ENCODE measurements around the gene COX14. TPM values are rescaled to one million over a fixed set of nuclear protein-coding genes. Genes with fewer than 3 reads are reported as not detected.

COX14 gene
- total RNA-seq, 1 donor from 2014 or later: 41.5 TPM

DNA sequence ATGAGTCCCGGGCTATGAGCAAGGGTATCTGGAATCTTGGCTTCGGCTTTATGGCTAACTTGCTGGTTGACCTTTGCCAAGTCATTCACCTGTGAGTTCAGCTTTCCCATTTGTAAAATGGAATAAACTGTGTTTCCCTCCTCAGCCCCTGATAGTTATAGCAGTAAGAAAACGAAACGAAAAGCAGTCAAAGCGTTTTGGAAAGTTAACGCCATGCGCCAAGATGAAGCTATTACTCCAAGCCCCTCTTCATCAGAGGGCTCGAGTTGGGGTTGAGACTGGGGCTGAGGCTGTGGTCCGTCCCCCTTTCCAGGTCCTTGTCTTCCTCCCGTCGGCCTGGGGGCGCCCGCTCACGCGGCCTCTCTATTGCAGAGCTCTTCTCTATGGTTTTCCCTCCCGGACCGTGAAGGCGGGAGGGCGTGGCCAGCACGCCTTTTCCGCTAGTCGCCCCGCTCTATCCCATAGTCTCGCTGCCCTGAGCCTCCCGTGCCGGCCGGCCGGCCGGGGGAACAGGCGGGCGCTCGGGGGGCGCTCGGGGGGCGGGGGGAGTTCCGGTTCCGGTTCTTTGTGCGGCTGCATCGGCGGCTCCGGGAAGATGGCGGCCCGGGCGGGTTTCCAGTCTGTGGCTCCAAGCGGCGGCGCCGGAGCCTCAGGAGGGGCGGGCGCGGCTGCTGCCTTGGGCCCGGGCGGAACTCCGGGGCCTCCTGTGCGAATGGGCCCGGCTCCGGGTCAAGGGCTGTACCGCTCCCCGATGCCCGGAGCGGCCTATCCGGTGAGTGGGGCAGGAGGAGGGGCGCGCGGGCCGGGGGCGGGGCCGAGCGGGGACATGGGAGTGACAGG, 27.0 kb upstream of the COX14 start, which contains the start of gene SMARCD1:
SMARCD1 (plus strand) TSS at position 568 of the 840 bp plus-strand sequence; CDS start at position 596, 28 bp downstream.
- peak; percentile 77 for DNase-seq (ENCODE audit: low read depth)

DNA sequence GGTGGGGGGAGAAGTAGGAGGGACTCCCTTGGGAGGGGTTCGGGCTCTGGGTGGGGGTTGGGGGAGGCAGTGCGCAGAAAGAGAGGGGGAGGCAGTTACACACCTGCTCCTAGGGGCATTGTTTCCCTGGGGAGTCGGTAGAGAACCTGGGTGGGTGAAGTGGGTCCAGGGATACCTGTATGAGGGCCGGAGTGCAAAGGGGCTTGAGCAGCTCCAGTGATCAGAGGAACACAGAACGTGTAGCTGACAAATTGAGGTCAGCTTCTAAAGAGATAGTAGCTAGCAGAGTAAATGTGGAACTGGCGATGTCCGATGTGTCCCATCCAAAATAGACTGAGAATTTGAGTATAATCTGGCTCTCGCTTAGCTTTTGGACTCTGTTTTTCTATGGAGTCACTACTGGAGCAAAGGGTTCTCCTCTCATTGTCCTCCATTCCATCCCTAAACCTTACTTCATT, 26.4 kb upstream of the COX14 start:
- no peak for DNase-seq (ENCODE audit: low read depth)

DNA sequence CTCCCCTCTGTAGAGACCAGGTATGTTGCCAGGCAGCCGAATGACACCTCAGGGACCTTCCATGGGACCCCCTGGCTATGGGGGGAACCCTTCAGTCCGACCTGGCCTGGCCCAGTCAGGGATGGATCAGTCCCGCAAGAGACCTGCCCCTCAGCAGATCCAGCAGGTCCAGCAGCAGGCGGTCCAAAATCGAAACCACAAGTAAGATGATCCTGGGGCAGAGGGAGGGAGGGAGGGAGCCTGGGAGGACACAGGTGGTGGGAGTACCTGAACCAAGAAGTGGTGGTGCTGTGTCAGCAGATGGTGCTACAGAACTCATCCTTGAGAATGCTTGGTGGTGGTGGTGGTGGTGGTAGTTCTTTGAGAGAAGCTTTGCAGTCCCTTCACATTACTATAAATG, 25.9 kb upstream of the COX14 start:
- DNase-seq (ENCODE audit: low read depth): no peak

DNA sequence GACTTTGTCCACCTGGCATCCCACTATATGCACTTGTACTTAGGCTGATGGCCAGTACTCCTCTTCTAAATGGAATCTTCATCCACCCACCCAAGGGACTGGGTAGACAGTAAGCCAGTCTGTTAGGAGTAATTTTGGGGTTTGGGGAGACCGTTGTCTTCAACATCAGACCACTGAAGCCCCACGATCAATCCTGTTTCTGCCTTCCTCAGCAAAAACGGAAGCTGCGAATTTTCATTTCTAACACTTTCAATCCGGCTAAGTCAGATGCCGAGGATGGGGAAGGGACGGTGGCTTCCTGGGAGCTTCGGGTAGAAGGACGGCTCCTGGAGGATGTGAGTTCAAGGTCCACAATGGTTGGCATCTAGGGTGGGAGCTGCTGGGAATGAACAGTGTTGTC, 24.9 kb upstream of the COX14 start:
- DNase-seq (ENCODE audit: low read depth): no peak

DNA sequence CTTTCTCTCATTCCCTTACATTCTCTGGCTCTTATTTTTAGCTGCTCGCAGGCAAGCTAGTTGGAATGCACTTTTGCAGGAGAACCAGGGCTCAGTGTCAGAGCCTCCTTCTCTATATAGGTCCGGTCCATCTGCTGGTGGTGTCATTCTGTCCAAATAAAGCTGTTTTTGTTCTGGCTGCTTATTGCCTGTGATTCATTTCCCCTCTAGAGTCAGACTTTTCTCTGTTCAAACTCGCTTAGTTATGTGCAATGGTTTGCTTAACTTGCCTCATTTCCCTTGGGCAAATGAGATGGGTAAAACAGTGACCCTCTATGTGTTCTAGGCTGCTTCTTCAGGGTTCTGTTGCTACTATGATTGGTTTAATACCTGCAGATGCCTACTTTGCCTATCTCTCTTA, 24.0 kb upstream of the COX14 start:
- DNase-seq (ENCODE audit: low read depth): no peak

DNA sequence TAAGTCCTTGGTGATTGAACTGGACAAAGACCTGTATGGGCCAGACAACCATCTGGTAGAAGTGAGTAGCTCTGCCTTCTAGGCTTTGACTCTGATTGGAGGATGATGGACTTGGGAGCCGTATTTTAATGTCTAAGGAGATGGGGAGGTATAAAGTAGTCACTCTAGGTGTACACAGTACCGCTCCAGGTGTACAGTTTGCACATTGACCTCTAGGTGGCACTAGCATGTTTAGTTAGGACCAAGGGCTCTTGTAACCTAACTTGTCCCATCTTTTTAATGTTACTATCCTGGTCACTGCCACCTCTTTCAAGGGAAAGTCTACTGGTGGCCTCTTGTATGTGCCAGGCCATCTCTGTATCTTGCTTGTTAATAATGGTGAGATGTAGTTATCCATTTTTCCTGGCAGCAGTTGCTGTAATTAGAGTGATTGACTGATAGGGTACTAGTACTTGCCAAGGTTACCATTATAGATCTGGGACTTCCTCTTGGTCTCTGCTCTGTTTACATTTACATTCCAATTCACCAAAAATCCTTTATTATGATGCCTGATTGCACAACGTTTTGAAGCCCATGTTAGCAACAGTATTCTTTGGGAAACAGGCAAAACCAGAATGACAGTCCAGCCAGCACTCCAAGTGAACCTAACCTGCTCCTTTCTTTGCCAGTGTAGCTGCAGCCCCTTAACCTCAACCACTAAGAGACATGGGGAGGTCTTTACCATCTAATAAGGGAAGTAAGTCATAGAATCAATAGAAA, 23.3 kb upstream of the COX14 start:
- peak; percentile 68 for DNase-seq (ENCODE audit: low read depth)

DNA sequence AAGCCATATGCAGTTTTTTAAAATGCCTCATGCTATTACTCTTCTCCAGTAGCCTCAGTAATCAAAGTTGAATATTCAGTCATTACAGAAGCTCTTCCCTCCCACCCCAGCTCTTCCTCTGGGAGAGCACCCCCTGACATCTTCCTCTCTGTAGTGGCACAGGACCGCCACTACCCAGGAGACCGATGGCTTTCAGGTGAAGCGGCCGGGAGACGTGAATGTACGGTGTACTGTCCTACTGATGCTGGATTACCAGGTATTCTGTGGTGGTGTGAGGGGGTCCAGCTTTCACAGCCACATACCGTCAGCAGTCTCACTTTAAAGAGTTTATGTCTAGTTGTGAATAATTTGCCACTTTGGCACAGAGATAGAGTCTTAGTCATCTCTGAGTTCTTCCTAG, 22.3 kb upstream of the COX14 start:
- DNase-seq (ENCODE audit: low read depth): no peak

DNA sequence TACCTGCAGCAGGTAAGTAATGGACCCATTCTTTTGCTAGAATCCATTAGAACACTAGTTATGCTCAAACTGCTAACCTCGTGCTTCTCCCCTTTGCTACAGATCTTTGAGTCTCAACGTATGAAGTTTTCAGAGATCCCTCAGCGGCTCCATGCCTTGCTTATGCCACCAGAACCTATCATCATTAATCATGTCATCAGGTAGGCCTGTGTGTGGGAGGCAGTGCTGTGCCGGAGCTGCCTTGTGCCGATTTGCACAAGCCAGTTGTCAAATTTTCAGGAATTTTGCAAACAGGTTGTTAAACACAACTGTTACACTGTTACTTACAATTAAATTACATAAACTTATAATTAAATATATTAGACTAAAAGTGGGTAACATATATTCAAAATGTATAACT, 21.6 kb upstream of the COX14 start:
- DNase-seq (ENCODE audit: low read depth): no peak

DNA sequence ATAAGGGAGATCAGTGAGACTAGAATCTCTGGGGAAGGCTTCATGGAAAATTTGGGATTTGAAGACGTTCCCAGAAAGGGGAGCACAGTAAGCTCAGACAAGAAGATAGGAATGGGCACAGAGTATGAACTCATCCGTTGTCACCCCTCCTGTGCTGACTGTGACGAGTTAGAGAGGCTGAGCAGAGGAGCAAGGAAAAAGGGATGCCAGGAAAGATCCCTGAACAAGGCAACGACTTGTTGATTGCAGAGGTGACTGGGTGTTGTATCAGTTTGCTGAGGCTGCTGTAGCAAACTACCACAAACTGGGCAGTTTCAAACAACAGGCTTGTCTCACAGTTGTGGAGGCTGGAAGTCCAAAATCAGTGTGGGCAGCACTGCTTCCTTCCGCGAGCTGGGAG, 14.1 kb upstream of the COX14 start:
- DNase-seq (ENCODE audit: low read depth): no peak

DNA sequence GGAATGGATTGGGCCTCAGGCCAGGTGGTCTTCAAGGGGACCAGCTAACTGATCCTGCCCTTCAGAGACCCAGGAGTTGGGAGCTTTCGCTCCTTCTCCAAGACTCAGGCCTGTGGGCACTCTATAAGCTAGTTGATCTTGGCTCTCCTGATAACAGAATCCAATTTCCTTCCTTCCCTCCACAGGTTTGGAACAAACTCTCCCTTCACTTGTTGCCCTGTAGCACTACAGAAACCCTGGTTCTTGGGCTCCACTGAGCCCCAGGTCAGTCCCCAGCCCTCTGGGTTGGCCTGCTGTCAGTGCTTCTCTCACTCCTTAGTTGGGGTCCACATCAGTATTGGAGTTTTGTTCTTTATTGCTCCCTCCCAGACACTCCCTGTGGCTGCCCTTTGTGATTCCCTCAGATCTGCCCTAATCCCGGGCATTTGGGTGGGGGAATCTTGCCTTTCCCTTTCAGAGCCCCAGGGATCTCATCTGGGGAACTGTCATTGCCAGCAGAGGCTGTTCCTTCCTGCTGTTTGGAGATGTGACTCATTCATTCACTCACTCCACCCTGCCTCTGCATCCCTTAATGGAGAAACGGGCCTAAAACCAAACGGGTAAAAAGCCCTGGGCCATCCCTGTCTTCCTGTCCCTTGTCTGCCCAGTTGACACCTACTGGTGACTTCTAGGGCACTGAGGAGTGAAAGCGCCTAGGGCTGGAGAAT, 12.6 kb upstream of the COX14 start:
- no peak for DNase-seq (ENCODE audit: low read depth)

DNA sequence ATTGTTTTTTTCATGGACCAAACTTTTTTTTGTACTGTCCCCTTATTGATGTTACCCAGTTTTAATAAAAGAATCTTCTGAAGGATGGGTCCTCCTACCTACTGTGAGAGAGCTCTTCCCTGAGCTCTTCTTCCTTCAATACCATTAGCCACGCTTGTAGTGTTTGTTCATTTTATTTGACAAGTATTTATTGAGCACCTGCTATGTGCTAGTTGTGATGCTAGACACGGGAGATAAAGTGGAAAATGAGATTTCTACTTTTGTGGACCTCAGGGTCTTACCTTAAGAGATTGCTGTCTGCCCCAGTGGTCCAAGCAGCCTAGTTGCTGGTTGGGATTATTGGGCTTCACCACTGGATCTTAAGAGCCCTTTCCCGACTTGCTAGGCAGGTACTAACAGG, 11.5 kb upstream of the COX14 start:
- no peak for DNase-seq (ENCODE audit: low read depth)

DNA sequence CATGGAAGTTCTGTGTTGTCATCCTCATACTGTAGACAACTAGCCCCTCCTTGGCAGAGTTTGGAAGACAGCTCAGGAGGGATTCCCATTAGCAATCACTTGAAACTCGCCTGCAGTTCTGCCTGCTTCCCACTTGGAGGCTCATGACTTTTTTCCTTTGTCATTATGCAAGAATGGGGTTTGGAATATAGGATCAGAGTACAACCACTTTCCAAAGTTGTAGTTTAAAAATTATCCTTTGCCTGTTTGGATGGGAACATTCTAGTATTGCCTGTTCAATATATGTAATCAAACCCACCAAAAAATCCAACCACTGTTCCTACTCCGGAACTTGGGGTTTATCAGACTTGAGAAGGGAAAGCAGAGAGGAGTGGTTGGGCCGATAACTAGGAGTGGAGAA, 10.4 kb upstream of the COX14 start:
- peak; percentile 40 for DNase-seq (ENCODE audit: low read depth)

DNA sequence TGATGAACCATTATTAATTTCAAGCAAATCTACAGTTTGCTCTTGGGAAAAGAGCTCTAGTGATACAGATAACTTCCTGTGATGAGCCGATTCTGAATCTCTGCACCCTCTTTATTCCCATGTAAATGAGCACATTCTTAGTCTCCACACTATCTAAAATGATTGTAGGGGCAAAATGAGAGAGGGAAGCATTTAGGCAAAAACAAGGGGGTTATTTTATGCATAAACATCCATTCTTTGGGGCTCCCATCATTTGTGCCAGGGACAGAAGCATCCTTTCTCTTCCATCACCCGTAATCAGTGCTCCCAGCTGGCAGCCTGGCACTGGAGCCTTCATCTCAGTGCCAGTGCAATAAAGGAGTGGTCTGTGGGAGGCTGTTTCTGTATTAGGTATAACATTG, 9.9 kb upstream of the COX14 start:
- DNase-seq (ENCODE audit: low read depth): no peak

DNA sequence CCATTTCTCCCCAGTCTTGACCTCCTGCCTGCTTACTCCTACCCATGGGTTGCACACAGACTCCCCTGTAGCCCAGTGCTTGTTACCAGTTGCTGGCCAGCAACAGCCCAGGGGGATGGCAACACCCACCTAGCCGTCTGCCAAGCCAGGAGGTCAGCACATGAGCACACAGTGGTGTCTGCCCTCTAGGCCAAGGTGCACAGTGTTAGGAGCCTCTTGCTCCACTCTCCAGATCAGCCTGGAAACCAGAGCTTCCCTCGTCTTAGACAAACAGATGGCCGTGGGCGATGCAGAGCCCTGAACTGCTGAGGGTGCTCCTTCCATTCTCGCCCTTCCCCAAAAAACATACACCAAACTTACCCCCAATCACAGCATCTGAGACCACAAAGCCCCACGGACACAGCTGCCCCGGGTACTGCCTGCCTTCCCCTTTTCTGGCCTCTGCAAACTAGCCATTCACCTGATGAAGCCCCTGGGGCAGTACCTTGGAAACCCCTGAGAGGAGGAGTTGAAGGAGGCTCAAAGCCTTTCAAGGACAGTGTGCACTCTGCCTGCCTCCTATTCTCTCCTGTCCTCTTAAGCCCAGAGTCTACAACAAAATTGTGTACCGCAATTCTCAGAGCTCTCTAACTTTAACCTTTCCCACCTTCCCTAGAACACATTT, 9.3 kb upstream of the COX14 start:
- no peak for DNase-seq (ENCODE audit: low read depth)

DNA sequence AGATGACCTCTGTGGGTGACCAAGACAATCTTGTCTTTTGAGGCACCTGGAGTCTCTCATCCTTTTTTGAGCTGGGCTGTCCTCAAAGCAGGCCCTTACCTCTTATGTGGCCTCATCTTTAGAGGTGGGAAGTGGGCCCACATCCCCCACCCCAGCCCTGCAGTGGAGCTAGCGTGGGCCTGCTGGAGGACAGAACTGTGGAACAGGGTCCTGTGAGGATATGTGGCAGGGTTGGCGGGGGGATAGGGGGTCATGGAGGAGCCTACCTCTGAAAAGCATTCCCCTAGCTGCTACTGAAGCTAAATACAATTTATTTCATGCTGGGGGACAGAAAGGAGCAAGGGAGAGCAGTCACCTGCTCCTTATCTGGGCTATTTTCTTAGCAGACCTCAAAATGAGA, 8.7 kb upstream of the COX14 start:
- DNase-seq (ENCODE audit: low read depth): no peak

DNA sequence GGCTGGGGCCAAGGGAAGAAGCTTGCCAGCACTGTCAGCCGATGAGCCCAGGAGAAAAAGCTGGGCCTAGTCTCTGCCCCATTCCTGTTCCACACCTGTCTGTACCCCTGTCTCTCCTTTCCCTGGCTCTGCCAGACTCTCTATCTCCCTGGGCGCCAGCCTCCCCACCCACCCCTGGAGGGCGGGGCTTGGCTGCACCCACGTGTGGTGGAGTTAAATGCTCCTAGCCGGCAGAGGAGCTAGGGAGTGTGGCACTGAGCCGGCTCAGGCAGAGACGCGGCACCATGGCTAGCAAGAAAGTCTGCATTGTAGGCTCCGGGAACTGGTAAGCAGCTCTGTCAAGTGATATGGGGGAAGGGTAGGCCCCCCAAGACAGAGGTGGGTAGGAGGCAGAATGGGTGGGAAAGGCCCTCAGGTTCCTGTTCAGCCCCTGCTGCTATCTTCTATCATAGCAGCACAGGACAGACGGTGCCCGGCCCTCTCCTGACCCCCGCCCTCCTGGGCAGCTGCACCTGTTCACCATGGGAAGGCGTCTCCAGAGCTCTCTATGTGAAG, 8.2 kb upstream of the COX14 start, which contains the start of gene GPD1:
GPD1 (plus strand) TSS at position 242 of the 555 bp plus-strand sequence; CDS start at position 285, 43 bp downstream.
- peak; percentile 50 for DNase-seq (ENCODE audit: low read depth)

DNA sequence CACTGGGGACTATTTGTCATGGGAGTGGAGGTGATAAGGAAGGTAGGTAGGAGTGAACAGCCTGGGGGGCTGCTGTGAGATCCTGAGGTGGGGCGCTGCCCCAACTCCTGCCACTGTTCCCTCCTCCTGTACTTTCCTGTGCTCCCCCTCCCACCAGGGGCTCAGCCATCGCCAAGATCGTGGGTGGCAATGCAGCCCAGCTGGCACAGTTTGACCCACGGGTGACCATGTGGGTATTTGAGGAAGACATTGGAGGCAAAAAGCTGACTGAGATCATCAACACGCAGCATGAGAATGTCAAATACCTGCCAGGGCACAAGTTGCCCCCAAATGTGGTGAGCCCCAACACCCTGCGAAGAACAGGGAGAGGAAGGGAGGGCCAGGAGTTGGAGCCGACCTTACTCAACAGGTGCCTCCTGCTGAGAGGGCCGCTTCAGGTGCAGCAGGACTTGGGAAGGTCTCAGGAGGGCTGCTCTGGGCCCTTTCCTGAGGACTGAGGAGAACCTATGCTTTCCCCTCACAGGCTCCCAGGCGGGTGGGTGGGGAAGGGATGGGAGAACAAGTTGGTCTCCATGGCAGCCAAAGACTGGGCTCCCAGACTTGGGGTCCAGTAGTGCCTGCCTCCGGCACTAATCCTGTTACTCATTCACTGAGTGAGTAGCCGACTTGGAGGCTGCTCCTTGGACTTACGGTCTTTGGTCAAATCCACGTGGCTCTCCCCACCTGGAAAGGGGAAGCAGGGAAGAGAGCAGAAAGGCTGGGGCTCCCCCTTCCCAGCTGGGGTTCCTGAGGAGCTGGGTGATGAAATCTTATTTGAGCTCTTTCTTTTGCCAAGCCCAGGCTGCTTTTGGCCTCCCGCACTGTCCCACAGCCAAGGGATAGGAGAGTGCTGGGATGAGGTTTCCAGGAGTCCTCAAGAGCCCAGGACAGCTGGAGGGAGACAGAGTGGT, 7.3 kb upstream of the COX14 start:
- peak; percentile 57 for DNase-seq (ENCODE audit: low read depth)

DNA sequence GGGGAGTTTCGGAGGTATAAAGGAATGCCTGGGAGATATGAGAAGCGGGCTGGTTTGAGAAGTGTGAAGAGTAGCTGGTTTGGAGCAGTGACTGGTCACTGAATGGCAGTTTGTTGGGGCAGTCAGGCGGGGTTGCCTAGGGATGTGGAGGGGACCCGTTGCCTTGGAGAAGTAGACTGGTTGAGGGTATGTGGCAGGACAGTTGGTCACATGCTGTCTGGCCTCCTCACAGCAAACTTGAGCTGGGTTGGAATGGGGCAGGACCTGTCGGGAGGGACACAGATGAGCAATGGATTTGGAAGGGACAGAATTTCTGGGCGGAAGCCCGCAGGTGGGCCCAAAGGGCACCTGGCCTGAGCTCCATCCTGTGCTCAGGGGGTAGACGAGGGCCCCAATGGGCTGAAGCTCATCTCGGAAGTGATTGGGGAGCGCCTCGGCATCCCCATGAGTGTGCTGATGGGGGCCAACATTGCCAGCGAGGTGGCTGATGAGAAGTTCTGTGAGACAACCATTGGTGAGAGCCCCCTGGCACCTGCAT, 6.1 kb upstream of the COX14 start:
- no peak for DNase-seq (ENCODE audit: low read depth)

DNA sequence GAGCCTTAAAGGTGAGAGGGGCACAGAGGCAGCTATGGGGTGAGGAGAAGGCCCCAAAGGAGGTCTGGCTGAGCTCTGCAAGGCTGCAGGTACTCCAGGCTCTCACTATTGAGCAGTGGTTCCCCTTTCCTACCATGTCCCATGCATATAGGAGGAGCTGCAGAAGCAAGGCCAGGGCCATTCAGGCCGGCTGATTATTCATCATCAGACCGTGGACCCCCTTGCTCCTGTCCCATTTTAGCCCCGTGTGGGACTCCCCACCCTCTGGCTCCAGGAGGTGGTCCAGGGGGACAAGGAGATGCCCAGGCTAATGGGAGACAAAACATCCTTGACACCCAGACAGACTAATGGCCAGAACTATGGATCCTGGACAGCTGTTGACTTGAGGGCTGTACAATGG, 5.1 kb upstream of the COX14 start:
- no peak for DNase-seq (ENCODE audit: low read depth)
